Fibroblast of upper back skin (primary cell): Measurements from ENCODE around the gene SLC12A6.
"Not testable (repeated sequence)": the region's sequence is repeated elsewhere in the genome, so short reads cannot be mapped to it uniquely, and the experiment has no call there.

Experiments
- DNase-seq: peaks from one replicate; pipeline ENCODE4 v3.0.0-alpha.2; 2013

Gene SLC12A6

DNA sequence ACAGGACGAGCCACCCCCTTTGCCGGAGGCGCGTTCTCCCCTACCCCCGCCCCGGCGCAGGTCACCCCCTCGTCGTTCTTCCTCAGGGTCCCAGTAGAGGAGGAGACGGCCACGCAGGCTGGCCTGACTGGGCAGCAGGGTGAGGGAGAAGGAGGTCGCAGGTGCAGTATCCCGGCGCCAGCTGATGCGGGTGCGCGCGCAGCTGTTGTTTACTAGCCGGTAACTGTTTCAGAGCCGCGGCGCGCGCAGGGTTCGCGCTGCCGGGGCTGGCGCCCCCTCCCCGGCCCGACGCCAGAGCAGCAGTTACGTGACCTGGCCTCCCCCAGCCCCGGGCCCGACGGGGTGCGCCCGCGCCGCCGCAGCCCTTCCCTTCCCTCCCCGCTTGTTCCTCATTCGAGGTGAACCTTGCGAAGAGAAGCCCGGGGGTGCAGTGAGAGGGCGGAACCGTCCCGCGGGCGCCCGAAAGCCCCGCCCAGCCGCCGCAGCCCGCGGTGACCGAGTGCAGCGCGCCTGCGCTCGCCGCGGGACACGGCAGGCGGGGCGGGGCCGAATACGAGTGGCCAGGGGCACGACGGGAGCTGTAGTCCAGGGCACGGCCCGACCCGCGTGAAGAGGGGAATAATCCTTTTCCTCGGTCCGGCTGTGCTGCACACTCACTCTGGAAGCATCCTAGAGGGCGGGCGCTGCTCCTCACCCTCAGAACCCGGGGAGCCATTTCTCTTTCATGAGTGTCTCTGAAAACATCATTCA lies at the start of gene SLC12A6:
SLC12A6 (minus strand) TSS at position 225 of the 750 bp plus-strand sequence. CDS start 1,101 bp downstream, outside the sequence.
- DNase-seq = peak; percentile 93

GRCh38 chr15:34381829-34382521 lies 44.4 kb upstream of the SLC12A6 start:
- not testable (repeated sequence) for DNase-seq

GRCh38 chr15:34380491-34380890 lies 42.9 kb upstream of the SLC12A6 start:
- DNase-seq = not testable (repeated sequence)

DNA sequence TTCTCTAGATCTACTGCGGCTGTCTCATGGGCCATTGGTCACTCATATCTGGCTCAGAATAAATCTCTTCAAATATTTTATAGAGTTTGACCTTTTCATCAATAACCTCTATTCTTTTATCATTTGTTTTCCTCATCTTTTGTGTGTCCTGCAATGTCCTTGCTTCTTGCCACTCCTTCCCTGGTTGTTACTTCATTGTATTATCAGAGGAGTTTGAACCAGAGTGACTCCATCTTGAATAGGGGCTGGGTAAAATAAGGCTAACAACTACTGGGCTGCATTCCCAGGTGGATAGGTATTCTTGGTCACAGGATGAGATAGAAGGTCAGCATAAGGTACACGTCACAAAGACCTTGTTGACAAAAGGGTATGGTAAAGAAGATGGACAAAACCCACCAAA lies 39.3 kb upstream of the SLC12A6 start:
- no peak for DNase-seq

GRCh38 chr15:34375541-34375940 lies 38.0 kb upstream of the SLC12A6 start:
- DNase-seq = not testable (repeated sequence)

- DNase-seq = no peak
These were observed 37.2 kb upstream of the SLC12A6 start for GRCh38 chr15:34374816-34375215.

DNA sequence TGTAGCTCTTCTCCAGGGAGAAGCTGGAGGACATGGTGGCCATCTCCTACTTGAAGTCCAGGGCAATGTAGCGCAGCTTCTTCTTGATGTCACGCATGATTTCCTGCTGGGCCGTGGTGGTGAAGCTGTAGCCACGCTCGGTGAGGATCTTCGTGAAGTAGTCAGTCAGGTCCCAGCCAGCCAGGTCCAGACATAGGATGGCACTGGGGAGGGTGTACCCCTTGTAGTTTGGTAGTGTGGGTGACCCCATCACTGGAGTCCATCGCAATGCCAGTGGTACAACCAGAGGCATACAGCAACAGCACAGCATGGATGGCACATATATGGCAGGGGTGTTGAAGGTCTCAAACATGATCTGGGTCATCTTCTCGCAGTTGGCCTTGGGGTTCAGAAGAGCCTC lies 36.4 kb upstream of the SLC12A6 start:
- DNase-seq = no peak

GRCh38 chr15:34370643-34371042 lies 33.1 kb upstream of the SLC12A6 start:
- no peak for DNase-seq

- no peak for DNase-seq
These were observed 32.5 kb upstream of the SLC12A6 start for GRCh38 chr15:34370129-34370528.

GRCh38 chr15:34367101-34368081 lies 29.8 kb upstream of the SLC12A6 start, which contains the start of gene LPCAT4:
Gene LPCAT4, minus strand, starts transcription at chr15:34367196. Its CDS starts 96 bp downstream, at chr15:34367100.
- peak; percentile 78 for DNase-seq

DNA sequence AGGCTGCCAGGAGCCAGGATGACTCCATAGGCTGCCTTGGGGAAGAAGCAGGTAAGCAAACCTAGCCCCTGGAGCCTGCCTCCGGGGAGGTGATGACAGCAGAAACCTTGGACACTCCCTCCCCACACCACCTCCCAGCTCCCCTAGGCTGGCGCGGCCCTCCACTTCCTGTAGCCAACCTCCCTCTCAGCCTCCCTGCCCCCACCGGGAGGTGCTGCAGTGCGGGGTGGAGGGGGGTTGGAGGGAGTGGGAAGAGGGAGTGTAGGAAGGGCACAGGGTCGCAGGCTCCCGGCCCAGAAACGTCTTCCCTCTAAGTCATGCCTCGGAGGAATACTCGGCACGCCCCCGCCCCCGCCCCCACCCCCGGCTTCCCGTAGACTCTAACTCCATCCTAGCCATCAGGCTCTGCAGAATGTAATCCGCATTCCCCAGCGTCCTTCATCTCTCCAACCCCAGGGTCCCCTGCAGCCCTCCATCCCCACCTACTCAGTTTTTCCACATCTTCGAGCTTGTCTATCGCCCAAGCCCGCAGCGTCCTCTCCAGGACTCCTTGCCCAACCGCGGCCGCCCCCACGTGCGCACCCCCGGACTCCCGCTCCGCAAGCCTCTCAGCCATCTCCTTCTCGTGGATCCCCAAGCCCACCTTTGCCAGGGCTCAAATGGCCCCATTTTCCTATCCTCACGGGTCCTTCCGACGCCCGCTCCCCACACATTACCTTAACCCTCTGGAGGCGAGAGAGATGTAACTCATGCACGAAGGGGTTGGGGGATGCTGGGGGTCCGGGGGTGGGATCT lies 28.9 kb upstream of the SLC12A6 start:
- peak; percentile 59 for DNase-seq

DNA sequence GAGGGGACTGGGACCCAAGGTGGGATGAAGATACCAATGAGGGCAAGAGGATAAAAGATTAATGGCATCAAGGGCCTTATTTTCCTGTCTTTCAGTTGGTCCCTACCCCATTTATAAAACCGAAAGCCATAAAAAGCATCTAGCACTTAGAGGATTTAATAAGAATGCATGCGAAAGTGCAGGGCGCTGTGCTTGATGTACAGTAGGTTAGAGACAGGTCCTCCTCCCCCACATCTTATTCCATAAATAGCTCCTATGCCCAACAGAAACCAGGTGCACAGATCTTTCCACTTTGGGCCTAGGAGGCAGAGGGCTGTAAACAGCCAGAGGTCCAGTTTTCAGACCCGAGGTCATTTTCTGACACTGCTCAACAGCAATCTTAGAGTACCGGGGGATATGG lies 28.3 kb upstream of the SLC12A6 start:
- DNase-seq = no peak

DNA sequence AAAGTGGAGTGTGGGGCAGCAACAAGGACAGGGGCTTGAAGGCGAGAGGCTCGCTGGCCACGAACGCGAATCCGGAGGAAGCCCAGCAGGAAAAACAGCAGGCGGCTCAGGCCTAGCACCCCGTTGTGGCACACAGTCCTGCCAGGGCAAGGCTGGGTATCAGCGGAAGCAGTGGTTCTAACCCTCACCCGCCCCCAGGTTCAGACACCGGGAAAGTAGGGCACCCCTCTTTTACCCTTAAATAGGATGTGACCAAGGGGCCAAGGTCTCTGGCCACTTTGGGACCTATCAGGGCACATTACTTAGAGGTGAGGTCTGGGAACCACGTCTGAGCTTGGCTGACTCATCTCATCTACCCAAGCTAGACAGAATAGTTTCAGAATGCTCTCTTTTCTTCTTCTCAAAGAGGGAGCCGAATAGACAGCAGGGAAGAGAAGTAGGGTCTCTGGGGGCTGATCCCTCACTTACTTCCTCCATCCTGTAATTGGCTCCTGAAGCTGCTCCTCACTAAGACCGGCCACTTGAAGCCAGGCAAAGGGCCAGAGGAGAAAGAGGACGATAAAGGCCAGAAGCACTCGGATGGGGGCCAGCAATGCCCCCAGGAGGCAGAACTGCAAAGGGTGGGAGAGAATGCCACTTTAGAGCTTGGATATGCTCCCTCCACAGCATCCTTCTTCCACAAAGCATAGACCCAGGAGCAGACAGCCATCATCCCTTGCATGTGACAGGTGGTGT lies 27.7 kb upstream of the SLC12A6 start:
- no peak for DNase-seq

- no peak for DNase-seq
These were observed 26.5 kb upstream of the SLC12A6 start for GRCh38 chr15:34364041-34364440.

DNA sequence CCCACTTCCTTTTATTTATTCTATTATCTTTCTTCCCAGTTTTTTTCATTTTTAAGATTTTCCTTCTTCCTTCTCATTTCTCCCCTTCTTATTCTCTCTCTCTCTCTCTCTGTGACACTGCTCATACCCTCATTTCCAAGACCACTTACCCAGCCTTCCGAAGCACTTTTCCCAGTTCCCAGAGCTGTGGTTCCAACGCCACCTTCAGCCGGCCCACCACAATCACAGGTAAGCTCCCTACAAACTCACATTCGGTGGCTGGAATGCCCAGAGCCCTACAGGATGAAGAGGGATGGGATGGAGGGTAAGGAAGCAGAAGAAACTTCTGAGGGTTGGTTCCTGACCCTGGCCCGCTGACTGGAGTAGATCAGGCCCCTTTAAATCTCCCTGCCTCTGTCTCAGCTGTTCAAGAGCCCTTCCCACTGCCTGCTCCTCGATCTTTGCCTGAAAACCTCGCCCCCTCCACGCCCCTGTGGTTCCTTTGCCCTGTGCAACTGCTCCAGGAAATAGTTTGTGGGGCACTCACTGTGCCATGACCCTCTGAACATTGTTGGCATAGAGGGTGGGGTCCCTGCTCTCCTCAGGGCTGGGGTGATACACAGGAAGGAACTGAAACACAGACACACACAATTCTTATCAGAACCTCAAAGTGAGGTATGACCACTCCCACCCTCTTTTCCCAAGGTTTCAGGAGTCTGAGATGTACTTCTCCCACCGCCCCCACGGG lies 24.6 kb upstream of the SLC12A6 start:
- no peak for DNase-seq

DNA sequence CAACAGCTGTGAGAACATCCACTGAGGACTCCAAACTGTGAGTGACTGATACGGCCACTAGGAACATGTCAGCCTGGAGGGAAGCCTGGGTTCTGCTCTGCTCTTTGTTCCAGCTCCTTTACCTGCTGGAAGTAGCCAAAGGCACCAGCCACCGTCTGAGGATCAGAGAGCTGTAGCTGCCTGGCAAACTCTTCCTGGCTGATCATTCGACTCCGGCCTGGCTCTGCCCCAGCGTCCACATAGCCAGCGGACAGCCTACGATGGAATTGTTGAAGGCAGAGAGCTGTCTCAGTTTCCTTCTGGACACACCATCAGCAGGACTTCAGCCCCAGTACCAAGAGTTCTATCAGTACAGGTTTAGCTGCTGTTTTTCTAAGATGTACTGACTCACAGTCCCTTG lies 23.7 kb upstream of the SLC12A6 start:
- DNase-seq = no peak

- DNase-seq = no peak
These were observed 22.7 kb upstream of the SLC12A6 start for GRCh38 chr15:34360298-34360697.

GRCh38 chr15:34359416-34359815 lies 21.8 kb upstream of the SLC12A6 start:
- DNase-seq = no peak

DNA sequence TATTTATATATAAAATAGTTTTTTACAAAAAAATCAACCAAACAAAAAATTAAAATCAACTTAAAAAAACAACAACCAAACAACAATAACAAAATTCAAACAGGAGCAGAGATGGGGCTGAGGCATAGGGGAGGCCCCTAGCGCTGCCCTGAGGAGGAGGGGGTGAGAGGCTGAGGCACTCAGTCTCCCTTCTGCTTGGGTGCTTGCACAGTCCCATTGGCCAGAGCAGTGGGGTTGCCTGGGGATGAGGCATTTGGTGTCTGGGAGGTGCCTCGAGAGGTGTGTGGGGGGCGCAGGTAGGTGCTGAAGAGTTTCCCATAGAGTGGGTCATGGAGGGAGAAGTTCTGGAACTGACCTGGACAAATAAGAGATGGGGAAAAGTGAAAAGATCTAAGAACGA lies 21.4 kb upstream of the SLC12A6 start:
- DNase-seq = no peak

- DNase-seq = no peak
These were observed 20.8 kb upstream of the SLC12A6 start for GRCh38 chr15:34358367-34358766.

GRCh38 chr15:34357653-34358052 lies 20.1 kb upstream of the SLC12A6 start:
- DNase-seq = no peak
